Measurements from ENCODE around the gene AAK1. TPM values are rescaled to one million over a fixed set of nuclear protein-coding genes. Genes with fewer than 3 reads are reported as not detected.

Gene AAK1
- polyA plus RNA-seq, 1 experiment = 31.1 TPM

DNA sequence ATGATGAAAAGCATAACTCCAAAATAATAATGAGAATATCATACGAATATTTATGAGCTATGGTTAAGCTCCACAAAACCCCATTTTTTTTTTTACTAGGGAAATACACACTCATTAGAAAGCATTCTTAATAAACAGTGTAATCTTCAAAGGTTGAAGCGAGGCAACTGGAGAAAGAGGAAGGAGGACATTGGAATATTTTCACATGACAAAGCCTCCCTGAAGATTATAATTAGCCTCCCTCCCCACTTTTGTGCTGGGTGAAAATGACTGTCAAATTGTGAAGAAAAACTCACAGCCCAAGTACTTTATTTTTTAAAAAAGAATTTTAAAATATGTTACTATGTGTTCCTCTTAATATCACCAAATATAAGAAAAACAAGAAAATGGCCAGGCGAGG is 142.2 kb downstream of the AAK1 start:
- CTCF ChIA-PET = interaction anchor here (1.3 to 1.5 kb wide), 2 partner anchors 64 to 223 kb away, joined by 4 to 5 read pairs; partner anchors contain the start of gene NFU1
- TF ChIP-seq, protein P1, sequence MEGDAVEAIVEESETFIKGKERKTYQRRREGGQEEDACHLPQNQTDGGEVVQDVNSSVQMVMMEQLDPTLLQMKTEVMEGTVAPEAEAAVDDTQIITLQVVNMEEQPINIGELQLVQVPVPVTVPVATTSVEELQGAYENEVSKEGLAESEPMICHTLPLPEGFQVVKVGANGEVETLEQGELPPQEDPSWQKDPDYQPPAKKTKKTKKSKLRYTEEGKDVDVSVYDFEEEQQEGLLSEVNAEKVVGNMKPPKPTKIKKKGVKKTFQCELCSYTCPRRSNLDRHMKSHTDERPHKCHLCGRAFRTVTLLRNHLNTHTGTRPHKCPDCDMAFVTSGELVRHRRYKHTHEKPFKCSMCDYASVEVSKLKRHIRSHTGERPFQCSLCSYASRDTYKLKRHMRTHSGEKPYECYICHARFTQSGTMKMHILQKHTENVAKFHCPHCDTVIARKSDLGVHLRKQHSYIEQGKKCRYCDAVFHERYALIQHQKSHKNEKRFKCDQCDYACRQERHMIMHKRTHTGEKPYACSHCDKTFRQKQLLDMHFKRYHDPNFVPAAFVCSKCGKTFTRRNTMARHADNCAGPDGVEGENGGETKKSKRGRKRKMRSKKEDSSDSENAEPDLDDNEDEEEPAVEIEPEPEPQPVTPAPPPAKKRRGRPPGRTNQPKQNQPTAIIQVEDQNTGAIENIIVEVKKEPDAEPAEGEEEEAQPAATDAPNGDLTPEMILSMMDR (IDR thresholded peaks at IDR 0.05; ENCODE audit: low read depth, low read length) = no peak

GRCh38 chr2:69499966-69500365 is 143.6 kb downstream of the AAK1 start:
- H3K27me3 ChIP-seq (ENCODE audit: control insufficient read depth, insufficient read depth, low read length) = no peaks in the 10 kb centered on the region
- CTCF ChIA-PET = interaction anchor here (1.0 to 1.5 kb wide), 2 partner anchors 63 to 213 kb away, joined by 3 to 4 read pairs; partner anchors contain the start of gene NFU1
- H3K4me3 ChIP-seq (ENCODE audit: low read depth, low read length) = no peak overlapping the region
- no peaks in the 10 kb centered on the region for H3K9me3 ChIP-seq (ENCODE audit: control insufficient read depth, insufficient read depth, low read length)
- POLR2A ChIA-PET = no interaction called here
- TF ChIP-seq, protein P1 (IDR thresholded peaks at IDR 0.05; ENCODE audit: low read depth, low read length) = no peak
- no peak overlapping the region for H3K27ac ChIP-seq (ENCODE audit: low read depth, low read length)
- DNase-seq (ENCODE audit: low read depth, low spot score) = no peak

More for the DNA sequence above, 142.2 kb downstream of the AAK1 start:
- Histone ChIP-seq H3K27me3 (ENCODE audit: control insufficient read depth, insufficient read depth, low read length) (no peaks in the 10 kb centered on the region), H3K27ac (ENCODE audit: low read depth, low read length) (no peak overlapping the region), H3K9me3 (ENCODE audit: control insufficient read depth, insufficient read depth, low read length) (no peaks in the 10 kb centered on the region), H3K4me3 (ENCODE audit: low read depth, low read length) (no peak overlapping the region)
- POLR2A ChIA-PET = no interaction called here
- no peak for DNase-seq (ENCODE audit: low read depth, low spot score)

DNA sequence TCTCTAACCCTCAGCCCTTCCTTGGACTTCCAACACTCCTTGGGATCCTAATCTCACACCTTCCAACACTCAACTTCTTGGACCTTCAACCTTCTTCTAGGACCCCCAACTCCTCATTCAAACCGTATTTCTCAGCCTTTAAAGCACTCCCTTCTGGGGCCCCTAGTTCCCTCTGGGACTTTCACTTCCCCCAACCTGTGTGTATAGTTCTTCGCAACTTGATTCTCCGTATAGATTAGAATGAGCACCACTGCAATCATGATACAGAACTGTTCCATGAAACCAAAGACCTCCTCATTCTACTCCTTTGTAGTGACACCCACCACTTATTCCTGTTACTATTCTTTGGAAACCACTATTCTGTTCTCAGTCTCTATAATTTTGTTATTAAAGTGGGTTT is 144.3 kb downstream of the AAK1 start:
- Histone ChIP-seq H3K27ac (ENCODE audit: low read depth, low read length) (no peak overlapping the region), H3K9me3 (ENCODE audit: control insufficient read depth, insufficient read depth, low read length) (no peaks in the 10 kb centered on the region), H3K4me3 (ENCODE audit: low read depth, low read length) (no peak overlapping the region), H3K27me3 (ENCODE audit: control insufficient read depth, insufficient read depth, low read length) (no peaks in the 10 kb centered on the region)
- ChIA-PET POLR2A (no interaction called here), CTCF (no interaction called here)
- no peak for DNase-seq (ENCODE audit: low read depth, low spot score)
- TF ChIP-seq, protein P1 (IDR thresholded peaks at IDR 0.05; ENCODE audit: low read depth, low read length) = no peak

DNA sequence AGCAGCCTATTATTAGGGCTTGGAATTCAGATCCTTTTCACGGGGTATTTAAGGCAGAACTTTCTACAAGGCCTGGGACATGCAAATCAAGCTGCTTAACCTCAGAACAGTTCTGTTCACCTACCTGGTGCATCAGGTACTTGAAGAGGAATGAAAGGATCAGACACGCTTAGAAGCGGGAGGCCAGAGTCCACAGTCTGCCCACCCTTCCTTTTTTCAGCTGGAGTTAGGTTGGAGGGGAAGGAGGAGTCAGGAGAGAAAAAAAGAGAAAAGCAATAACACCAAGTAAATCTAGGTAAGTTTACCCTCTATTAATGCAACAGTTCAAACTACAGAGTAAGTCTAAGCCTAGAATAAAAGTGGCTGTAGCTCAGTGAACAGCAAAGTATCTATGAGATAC is 147.7 kb downstream of the AAK1 start:
- TF ChIP-seq, protein P1 (IDR thresholded peaks at IDR 0.05; ENCODE audit: low read depth, low read length) = no peak
- no peaks in the 10 kb centered on the region for H3K9me3 ChIP-seq (ENCODE audit: control insufficient read depth, insufficient read depth, low read length)
- H3K4me3 ChIP-seq (ENCODE audit: low read depth, low read length) = no peak overlapping the region
- CTCF ChIA-PET = no interaction called here
- no peak for DNase-seq (ENCODE audit: low read depth, low spot score)
- no peaks in the 10 kb centered on the region for H3K27me3 ChIP-seq (ENCODE audit: control insufficient read depth, insufficient read depth, low read length)
- POLR2A ChIA-PET = no interaction called here
- no peak overlapping the region for H3K27ac ChIP-seq (ENCODE audit: low read depth, low read length)

DNA sequence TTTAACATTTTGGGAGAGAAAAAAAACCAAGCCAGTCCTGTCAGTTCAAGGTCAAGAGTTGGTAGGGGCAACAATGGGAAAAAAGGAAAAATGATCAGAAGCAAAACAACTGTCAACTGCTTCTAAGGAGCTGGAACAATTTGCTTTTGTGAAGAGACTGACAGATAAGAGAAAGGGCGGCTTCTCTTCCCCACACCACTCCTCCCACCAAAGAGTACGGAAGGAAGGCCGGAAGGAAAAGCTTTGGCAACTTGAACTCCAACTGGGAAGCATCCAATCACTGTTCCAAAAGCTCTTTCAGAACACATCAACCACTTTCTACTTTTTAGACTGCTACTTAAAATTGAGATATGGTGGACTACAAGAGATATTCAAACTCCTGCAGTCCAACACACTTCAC is 148.5 kb downstream of the AAK1 start:
- Histone ChIP-seq H3K4me3 (ENCODE audit: low read depth, low read length) (no peak overlapping the region), H3K9me3 (ENCODE audit: control insufficient read depth, insufficient read depth, low read length) (no peaks in the 10 kb centered on the region), H3K27me3 (ENCODE audit: control insufficient read depth, insufficient read depth, low read length) (no peaks in the 10 kb centered on the region), H3K27ac (ENCODE audit: low read depth, low read length) (no peak overlapping the region)
- DNase-seq (ENCODE audit: low read depth, low spot score) = no peak
- ChIA-PET CTCF (no interaction called here), POLR2A (no interaction called here)
- TF ChIP-seq, protein P1 (IDR thresholded peaks at IDR 0.05; ENCODE audit: low read depth, low read length) = no peak
